HG03460 (cell line): ENCODE data around the gene DNAH6.
"Not testable (repeated sequence)": the region's sequence is repeated elsewhere in the genome, so short reads cannot be mapped to it uniquely, and the experiment has no call there.

Experiments used
- ATAC-seq: cut with Tn5 transposase; IDR thresholded peaks from one replicate; pipeline ENCODE4 v1.9.1; 2021; ENCODE audit not compliant: unreplicated experiment

The DNAH6 gene

DNA sequence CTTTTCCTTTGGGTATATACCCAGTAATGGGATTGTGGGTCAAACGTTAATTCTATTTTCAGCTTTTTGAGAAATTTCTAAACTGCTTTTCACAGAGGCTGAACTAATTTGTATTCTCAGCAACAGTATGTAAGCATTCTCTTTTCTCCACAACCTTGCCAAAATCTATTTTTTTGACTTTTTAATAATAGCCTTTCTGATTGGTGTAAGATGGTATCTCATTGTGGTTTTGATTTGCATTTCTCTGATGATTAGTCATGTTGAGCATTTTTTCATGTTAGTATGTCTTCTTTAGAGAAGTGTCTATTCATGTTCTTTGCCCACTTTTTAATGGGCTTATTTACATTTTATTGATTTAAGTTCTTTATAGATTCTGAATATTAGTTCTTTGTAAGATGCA lies 219.1 kb downstream of the DNAH6 start:
- no peak for ATAC-seq

DNA sequence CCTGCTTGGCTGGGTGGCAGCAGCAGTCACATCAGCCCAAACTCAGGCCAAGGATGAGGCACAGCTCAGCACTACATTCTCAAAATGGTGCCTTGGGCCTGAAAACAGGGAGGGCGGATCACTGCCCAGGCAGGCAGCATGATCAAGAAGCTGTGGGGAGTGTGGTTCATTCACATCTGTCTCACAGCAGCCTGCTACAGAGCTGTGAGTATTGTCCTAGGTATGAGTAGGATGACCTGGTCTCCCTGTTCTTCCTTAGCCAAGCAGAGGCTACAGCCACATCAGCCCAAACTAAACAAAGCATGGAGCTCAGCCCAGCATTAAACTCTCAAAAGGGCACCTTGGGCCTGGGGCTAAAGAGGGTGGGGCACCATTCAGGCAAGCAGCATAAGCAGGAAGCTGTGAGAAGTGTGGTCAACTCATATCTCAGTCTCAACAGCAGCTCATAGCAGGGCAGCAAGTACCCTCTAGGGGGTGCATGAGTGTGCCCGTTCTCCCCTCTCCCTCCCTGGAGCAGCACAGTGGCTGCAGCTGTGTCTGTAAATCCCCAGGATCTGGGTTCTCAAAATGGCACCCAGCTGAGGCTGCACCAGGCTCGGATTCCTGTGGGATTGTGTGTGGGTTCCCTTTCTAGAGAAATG lies 225.0 kb downstream of the DNAH6 start:
- peak; percentile 99 for ATAC-seq

DNA sequence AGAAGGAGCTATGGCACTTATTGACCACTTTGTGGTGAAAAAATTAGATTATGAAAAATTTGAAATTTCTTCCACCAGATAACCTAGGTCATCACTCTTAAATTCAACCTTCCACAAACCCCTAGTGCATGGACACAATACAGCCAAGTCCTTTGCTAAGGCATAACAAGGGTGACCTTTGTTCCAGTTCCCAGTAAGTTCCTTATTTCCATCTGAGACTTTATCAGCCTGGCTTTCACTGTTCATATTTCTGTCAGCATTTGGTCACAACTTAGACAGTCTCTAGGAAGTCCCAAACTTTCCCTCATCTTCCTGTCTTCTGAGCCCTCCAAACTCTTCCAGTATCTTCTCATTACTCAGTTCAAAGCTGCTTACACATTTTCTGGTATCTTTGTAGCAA lies 232.0 kb downstream of the DNAH6 start:
- no peak for ATAC-seq

DNA sequence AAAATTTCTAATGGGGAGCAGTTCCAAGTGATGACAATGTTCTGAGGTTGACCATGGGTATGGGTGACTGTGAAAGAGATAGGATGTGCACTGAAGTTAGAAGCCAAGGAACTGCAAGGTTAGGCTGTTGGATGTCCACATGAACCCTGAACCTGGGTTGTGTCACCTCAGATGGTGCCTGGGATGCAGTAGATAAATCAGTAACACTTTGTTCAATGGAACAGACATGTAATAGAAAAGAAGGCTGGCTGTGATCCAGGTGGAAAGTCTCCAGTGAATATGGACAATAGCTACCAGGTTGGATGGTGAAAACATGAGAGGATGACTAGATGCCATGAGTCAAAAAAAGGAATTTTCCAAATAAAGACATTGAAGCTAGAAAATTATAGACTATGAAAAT lies 233.1 kb downstream of the DNAH6 start:
- no peak for ATAC-seq

DNA sequence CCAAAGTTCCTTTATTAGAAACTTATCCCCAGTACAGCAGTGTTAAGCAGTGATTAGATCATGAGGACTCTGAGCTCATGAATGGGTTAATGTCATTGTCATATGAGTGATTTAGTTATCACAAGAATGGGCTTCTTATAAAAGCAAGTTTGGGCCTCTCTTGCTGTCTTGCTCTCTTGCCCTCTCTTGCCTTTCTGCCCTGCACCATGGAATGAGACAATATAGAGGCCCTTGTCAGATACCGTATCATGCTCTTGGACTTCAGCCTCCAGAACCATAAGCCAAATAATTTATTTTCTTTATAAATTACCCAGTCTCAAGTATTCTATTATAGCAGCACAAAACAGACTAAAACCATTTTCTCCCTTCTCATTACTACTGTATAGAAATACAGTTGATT lies 238.8 kb downstream of the DNAH6 start:
- no peak for ATAC-seq

DNA sequence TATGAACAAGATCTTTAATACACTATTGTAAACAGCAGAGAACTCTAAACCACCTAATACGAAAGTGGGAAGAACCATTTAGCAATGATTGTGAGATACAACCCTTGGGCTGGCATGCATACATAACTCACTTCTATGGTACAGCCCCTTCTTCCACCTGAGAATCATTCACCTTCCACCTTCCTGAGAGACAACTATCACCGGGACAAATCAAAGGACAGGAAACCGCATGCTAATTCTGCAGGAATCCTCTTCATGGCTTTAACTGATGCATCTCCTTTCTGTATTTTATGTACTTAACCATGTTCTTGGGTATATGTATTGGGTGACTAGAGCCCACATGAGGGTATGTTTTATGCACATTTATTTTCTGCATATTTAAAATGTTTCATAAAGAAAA lies 241.3 kb downstream of the DNAH6 start:
- ATAC-seq: no peak

DNA sequence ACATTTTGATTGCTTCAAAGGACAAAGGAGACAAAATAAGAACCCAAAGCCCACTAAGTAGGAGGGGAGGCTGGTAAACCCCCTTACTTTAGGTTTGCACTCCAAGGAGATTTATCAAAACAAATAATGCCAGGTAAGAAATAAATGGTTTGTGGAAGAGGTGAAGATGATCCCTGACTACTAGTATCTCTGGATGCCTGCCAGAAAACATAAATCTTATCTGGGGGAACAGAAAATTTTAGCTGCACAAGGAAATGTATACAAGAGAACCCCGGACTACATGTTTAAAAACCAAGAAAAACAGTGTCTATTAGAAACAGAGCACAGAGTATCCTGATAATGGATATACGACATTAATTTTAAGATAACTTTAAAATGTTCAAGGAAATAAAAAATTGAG lies 250.5 kb downstream of the DNAH6 start:
- ATAC-seq: no peak

DNA sequence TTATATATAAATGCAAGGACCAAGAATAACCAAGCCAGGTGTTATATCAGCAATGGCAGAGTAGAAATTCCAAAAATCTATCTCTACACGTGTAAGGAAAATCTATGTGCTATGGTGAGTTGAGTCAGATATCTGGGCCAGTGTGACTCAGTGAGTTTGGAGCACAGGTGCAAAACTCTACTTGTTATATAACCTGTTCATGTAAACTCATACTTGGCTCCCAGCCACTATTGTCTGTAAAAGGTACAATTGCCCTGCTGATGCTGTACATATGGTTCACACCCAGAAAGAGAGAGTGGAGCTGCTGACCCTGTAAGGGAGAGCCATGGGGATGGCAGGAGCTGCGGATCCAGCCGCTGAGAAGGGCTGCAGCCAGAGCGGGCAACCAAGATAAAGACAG lies 252.5 kb downstream of the DNAH6 start:
- no peak for ATAC-seq

DNA sequence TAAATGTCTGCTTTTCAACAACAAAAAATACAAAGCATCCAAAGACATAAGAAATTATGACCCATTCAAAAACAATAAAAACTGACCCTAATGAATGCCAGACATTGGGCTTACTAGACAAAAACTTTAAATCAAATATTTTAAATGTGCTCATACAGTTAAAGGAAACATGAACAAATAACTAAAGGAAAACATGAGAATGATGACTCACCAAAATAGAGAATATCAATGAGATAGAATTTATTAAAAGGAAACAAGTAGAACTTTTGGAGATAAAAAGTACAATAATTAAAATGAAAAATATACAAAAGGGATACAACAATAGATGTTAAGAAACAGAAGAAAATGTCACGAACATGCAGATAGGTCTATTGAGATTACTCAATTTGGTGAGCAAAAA lies 254.0 kb downstream of the DNAH6 start:
- no peak for ATAC-seq

DNA sequence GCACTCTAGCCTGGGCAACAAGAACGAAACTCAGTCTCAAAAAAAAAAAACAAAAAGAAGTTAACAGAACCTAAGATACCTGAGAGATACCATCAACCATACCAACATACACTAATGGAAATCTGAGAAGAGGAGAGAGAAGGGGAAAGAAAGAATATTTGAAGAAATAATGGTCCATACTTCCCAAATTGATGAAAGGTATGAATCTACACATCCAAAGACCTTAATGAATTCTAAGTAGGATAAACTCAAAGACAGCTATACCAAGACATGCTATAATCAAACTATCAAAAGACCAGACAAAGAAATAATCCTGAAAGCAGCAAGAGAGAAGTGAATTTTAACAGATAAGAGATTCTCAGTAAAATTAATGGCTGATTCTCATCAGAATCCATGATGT lies 255.0 kb downstream of the DNAH6 start:
- no peak for ATAC-seq

DNA sequence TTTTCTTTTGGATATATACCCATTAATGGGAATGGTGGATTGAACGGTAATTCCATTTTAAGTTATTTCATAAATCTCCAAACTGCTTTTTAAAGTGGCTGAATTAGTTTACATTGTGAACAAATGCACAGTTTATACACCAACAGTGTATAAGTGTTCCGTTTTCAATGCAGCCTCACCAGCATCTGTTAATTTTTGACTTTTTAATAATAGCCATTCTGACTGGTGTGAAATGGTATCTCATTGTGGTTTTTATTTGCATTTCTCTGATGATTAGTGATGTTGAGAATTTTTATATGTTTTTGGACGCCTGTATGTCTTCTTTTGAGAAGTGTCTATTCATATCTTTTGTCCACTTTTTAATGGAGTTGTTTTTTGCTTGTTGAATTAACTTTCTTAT lies 257.3 kb downstream of the DNAH6 start:
- not testable (repeated sequence) for ATAC-seq

DNA sequence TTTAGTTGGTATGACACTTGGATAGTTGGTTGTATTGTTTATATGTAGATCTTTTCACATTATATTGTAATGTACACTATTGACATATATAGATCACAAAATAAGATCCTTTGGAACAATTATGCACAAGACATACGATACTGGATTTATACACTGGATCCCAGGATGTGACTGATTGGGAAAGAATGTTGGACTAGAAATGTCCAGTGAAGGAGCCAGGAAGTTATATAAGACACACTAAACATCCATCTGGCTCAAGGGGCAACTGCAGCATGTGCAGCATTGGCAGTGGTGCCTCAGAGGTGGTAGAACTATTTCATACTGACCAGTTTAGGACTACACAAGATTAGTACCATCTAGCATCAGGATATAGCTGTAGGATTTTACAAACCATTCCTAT lies 259.7 kb downstream of the DNAH6 start:
- no peak for ATAC-seq

DNA sequence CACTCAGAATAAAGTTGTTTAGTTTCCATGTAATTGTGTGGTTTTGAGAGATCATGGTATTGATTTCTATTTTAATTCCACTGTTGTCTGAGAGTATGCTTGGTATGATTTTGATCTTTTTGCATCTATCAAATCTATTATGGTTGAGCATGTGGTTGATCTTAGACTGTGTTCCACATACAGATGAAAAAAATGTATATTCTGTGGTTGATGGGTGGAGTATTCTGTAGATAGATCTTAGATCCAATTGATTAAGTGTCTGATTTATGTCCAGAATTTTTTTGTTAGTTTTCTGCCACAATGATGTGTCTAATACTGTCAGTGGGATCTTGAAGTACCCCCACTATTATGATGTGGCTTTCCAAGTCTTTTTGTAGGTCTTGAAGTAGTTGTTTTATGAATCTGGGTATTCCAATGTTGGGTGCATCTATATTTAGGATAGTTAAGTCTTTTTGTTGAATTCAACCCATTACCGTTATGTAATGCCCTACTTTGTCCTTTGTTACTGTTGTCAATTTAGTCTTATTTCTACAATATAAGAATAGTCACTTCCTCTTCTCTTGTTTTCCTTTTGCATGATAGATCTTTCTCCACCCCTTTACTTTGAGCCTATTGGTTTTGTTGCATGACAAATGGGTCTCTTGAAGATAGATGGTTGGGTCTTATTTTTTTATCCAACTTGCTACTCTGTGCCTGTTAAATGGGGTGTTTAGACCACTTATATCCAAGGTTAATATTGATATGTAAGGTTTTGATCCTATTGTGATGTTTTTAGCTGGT lies 262.8 kb downstream of the DNAH6 start:
- no peak for ATAC-seq

DNA sequence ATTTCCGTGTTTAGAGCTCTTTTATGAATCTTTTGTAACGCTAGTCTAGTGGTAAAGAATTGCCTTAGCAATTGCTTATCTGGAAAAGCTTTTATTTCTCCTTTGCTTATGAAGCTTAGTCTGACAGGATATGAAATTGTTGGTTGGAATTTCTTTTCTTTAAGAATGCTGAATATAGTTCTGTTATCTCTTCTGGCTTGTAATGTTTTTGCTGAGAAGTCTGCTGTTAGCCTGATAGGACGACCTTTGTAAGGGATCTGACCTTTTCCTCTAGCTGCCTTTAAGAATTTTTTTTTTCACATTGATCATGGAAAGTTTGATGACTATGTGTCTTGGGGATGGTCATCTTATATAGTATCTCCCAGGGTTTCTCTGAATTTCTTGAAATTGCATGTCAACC lies 263.5 kb downstream of the DNAH6 start:
- no peak for ATAC-seq

DNA sequence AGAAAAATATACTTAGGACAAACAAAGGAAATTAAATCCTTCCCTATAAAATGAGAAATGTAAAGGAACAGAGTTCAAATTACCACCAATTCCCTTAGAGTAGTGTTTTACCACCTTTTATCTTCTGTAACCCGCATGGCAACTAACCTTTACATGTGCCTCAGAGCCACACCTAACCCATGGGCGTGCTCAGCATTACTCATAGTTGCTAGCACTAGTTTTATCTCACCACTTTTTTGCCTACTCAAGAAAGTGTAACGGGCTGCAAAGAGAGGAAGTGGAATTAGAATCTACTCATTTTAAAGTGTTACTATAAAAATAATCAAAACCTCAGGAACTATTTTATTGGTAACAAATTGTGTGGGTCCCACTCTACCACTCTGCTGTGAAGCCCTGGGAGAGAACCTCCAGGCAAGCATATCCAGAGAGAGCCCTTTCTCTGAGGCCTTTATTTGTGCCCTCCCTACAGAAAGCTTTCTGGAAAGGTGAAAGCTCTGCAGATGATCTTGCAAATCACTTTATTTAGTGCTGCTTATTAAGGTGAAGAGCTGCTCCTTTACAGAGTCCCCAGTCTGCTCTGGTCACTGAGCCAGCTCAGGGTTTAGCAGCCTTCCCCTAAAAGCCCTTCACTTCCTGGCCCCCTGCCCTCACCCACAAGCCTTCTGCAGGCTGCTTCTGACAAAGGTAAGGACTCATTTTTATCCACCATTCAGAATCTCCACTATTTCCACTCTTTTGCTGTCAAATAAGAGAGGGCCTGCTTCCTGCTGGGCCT lies 265.8 kb downstream of the DNAH6 start:
- ATAC-seq: peak; percentile 77

DNA sequence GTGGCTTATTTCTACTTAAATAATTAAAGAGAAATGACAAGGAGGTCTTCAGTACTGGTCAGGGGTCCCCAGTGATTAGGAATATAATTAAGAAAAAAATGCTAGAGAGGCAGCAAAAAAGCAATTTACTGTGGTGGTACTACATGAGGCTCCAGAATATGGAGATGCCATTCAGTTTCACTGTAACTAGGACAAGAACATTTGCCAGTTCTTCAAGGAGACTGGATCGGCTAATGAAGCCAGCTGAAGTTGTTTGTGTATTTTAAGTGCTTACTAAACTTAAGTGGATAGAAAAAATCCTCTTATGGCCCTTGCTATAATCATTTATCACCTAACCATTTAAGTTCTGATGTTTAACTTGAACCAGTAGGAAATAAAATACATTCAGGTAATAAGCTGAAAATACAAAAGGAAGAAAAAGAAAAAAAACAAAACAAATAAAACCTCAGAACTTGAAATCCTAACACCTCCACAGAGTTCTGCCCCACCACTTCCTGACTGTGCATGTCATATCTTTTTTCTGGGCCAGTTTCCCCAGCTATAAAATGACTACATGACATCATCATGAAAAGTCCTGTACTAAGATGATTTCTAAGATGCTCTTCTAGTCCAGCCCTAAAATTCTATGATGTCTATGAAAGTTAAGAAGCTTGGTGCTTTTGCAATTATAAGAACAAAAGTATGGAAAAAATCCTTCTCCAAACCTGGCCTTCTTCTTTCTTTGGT lies 266.6 kb downstream of the DNAH6 start:
- no peak for ATAC-seq

DNA sequence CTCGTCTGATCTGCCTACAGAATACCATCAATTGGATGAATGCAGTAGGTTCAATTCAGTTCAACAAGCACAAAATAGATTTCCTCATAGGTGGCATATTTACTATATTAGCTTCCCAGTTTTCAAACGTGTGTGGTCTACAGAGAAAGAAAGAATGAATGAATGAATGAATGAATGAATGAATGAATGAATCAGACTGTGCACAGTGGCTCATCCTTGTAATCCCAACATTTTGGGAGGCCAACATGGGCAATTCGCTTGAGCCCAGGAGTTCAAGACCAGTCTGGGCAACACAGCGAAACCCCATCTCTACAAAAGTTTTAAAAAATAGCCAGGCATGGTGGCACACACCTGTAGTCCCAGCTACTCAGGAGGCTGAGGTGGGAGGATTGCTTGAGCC lies 269.7 kb downstream of the DNAH6 start:
- ATAC-seq: no peak

DNA sequence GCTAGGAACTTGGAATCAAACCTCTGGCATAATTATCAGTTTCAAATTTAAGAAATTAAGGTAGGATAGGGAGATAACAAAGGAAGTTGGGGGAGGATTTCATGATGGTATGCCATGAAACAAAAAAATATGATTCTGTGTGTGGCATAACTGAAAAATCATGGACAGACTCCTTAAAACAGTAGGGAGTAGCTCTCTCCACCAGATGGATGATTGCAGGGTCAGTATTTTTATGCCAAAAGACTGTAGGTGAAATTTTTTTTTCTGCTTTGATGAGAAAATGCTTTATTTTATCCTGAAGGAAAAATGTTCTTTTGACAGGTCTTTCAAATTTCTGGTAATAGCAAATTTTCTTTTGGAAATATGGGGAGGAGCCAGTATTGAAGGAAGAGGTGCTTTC lies 270.3 kb downstream of the DNAH6 start:
- no peak for ATAC-seq

DNA sequence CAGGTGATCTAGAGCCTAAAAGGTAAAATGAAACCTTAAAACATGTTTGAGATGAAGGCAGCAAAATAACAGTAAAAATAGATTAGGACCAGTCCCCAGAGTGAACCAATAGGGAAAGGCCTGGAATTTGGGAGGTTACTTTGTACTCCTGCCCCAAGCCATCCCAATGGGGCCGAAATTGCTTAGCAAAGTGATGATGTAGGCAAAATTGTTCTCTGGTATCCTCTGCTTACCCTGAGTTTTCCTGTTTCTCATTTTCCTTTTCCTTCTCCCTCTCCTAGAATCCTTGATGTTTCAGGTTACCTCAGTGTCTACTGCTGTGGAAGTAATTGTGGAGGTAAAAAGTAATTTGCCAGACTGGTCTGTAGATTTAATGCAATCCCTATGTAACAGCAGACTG lies 271.7 kb downstream of the DNAH6 start:
- ATAC-seq: no peak

DNA sequence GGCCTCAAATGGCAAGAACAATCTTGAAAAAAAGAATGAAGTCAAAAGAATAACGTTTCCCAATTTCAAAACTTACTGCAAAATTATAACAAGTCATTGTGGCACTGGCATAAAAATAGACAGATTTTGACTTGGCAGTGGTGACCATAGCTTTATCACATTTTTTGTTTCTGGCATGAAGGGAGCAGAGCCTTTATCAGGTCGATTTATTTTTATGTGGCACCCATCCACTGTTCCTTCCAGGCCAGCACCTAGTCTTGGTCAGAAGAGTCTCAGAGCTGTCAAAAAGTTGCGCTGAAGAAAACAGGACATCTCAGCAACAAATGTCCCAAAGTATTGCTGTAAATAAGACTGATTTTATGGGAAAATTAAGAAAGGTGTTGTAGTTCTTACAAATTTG lies 272.2 kb downstream of the DNAH6 start:
- no peak for ATAC-seq

DNA sequence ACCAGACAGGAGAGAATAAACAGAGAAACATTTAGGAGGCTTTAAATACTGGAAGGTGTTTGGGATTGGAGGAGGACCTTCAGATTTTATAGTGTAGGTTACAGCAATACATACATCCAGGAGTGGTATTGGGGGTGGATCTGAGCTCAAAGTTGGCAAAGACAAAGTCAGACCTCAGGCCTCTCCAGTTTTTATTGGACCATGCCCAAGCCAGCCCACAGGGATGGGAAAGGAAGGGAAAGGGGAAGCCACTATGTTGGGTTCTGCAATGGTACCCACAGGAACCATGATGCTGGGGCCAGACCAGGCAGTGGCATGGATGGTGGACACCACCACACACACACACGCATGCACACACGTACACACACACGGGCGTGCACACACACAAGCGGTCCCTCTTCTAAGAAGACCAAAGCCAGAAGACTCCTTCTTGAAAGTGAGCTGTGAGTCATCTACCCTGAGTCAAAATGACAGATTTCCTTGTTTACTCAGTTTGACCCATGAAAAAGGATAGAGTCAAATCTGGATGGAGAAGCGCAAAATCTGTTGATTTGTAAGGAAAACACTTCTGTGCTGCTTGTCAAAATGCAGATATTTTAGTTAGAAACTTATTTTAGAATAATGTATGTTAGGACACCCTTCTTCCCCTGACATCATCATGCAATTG lies 276.7 kb downstream of the DNAH6 start:
- no peak for ATAC-seq
